ENCODE data around the gene PIGP. TPM values are rescaled to one million over a fixed set of nuclear protein-coding genes. Genes with fewer than 3 reads are reported as not detected.

PIGP gene
- total RNA-seq, 1 experiment from 2014 or later = 13.2 TPM

DNA sequence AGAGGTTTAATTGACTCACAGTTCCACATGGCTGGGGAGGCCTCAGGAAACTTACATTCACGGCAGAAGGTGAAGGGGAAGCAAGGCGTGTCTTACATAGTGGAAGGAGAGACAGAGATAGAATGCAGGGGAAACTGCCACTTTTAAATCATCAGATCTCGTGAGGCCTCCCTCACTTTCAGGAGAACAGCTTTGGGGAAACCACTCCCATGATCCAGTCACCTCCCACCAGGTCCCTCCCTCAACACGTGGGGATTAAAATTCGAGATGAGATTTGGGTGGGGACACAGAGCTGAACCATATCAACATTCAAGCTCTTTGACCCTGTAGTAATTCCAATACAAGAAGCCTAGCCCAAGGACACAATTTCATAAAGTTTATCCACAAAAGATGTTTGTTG lies 13.7 kb downstream of the PIGP start:
- peaks cover 0 to 13% (median 0%) of the 10 kb centered on the region in 3 experiments; a peak in 3 of 7 replicates for H3K36me3 Mint-ChIP-seq (ENCODE audit: insufficient read depth in 1 of 3, low read depth in 3 of 3)
- Histone ChIP-seq H3K9ac (ENCODE audit: extremely low read depth, insufficient read length, low read length) (no peak overlapping the region), H3K18ac (ENCODE audit: insufficient read length, low read depth, low read length) (no peak overlapping the region), H3K27ac (ENCODE audit: insufficient read length, low read depth, low read length) (no peak overlapping the region), H4K8ac (replicated peaks; ENCODE audit: insufficient read length, low read depth, low read length) (no peak overlapping the region), H3K56ac (ENCODE audit: insufficient read length, low read depth, low read length) (no peak overlapping the region), H3K23ac (ENCODE audit: insufficient read length, low read depth, low read length) (no peak overlapping the region), H3K4me1 (ENCODE audit: insufficient read depth, low read length) (peaks cover 3% of the 10 kb centered on the region; the same call in 1 of the 2 replicates), H3K4ac (ENCODE audit: low read depth, low read length) (no peak overlapping the region), H2BK5ac (ENCODE audit: insufficient read length, low read length) (no peak overlapping the region), H3K9me3 (ENCODE audit: control insufficient read depth, low read depth, low read length) (no peaks in the 10 kb centered on the region), H2AFZ (ENCODE audit: low read length) (no peak overlapping the region), H2BK12ac (ENCODE audit: insufficient read length, low read depth, low read length) (no peak overlapping the region), H3K14ac (ENCODE audit: insufficient read depth, low read length) (no peak overlapping the region), H2AK5ac (ENCODE audit: insufficient read length, low read length) (no peak overlapping the region), H3T11ph (ENCODE audit: low read length) (no peak overlapping the region), H3K27me3 (ENCODE audit: insufficient read depth, low read length) (no peaks in the 10 kb centered on the region; the same call in 1 of the 2 replicates), H2BK120ac (ENCODE audit: low read depth, low read length, poor library complexity, severe bottlenecking) (peak overlapping the region; percentile 64), H4K5ac (ENCODE audit: insufficient read length, low read depth, low read length) (no peak overlapping the region), H4K20me1 (ENCODE audit: control insufficient read depth, insufficient read depth, insufficient read length) (no peaks in the 10 kb centered on the region), H2BK15ac (ENCODE audit: low read depth, low read length) (no peak overlapping the region), H3K4me2 (ENCODE audit: insufficient read depth, insufficient read length, low read length) (no peak overlapping the region), H3K23me2 (ENCODE audit: insufficient read length, low read depth, low read length, poor library complexity, severe bottlenecking) (no peaks in the 10 kb centered on the region), H4K91ac (ENCODE audit: insufficient read length, low read depth, low read length) (no peak overlapping the region), H2BK20ac (ENCODE audit: low read depth, low read length, poor library complexity, severe bottlenecking) (no peak overlapping the region), H3K79me2 (ENCODE audit: insufficient read depth, low read length) (no peaks in the 10 kb centered on the region), H3K79me1 (ENCODE audit: insufficient read depth, low read depth, low read length, poor library complexity, severe bottlenecking) (no peaks in the 10 kb centered on the region)
- WGBS (ENCODE audit: extremely low coverage, insufficient read length, low lambda C conversion rate) = no CpG with 5 or more reads among the region's 5 CpGs
- DNase-seq = no peak
- peaks cover 7 to 8% of the 10 kb centered on the region in 2 experiments; a peak in 3 of 5 replicates for H3K9me3 Mint-ChIP-seq
- peaks cover 23% of the 10 kb centered on the region for H3K27me3 Mint-ChIP-seq (ENCODE audit: low read depth)
- no peak overlapping the region for H3K4me3 Mint-ChIP-seq
- TF ChIP-seq, protein P1, sequence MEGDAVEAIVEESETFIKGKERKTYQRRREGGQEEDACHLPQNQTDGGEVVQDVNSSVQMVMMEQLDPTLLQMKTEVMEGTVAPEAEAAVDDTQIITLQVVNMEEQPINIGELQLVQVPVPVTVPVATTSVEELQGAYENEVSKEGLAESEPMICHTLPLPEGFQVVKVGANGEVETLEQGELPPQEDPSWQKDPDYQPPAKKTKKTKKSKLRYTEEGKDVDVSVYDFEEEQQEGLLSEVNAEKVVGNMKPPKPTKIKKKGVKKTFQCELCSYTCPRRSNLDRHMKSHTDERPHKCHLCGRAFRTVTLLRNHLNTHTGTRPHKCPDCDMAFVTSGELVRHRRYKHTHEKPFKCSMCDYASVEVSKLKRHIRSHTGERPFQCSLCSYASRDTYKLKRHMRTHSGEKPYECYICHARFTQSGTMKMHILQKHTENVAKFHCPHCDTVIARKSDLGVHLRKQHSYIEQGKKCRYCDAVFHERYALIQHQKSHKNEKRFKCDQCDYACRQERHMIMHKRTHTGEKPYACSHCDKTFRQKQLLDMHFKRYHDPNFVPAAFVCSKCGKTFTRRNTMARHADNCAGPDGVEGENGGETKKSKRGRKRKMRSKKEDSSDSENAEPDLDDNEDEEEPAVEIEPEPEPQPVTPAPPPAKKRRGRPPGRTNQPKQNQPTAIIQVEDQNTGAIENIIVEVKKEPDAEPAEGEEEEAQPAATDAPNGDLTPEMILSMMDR (conservative IDR thresholded peaks at IDR 0.05) = no peak
- peak overlapping the region in 1 of 3 experiments; percentile 29; a peak in 1 of 7 replicates for H3K27ac Mint-ChIP-seq
- peaks cover 32 to 43% of the 10 kb centered on the region in 2 experiments for H3K4me1 Mint-ChIP-seq

Data from H9 (cell line).